HepG2 (cell line): ENCODE results near the gene TMEM187. TPM values are rescaled to one million over a fixed set of nuclear protein-coding genes. Genes with fewer than 3 reads are reported as not detected.

Experiments
- ATF7 ChIP-seq, 2 experiments: fragments of 450-650 bp in 1 of 2; sonication (generic) in 1 of 2; formaldehyde crosslinking in 1 of 2; IDR thresholded peaks; 2 replicates each; pipeline versions ENCODE4 v1.4.0 to v1.6.1; 2016 to 2020; ENCODE audit warnings: antibody characterized with exemption in 1 of 2, mild to moderate bottlenecking in 1 of 2, missing genetic modification reagents in 1 of 2
- CSRNP1 ChIP-seq: sonication (generic); formaldehyde crosslinking; IDR thresholded peaks from 2 replicates; pipeline ENCODE4 v1.8.1; 2023; ENCODE audit warnings: mild to moderate bottlenecking, missing genetic modification reagents
- GABPB1 ChIP-seq: IDR thresholded peaks from 2 replicates; pipeline ENCODE4 v1.6.1; 2016; ENCODE audit warnings: mild to moderate bottlenecking, missing genetic modification reagents, moderate library complexity, missing compliant biosample characterization
- HDAC2 ChIP-seq: sonication (generic); formaldehyde crosslinking; IDR thresholded peaks from 2 replicates; pipeline ENCODE4 v1.4.0; 2020; ENCODE audit warnings: missing genetic modification reagents
- HNRNPLL ChIP-seq: fragments of 200-400 bp; formaldehyde crosslinking; IDR thresholded peaks from 2 replicates; pipeline ENCODE4 v1.6.1; 2017; ENCODE audit warnings: mild to moderate bottlenecking, low read depth, low read length; ENCODE audit not compliant: poor library complexity, severe bottlenecking
- ISX ChIP-seq: sonication (generic); formaldehyde crosslinking; conservative IDR thresholded peaks from 2 replicates; pipeline ENCODE4 v1.5.0; 2020; ENCODE audit warnings: missing genetic modification reagents
- MEIS2 ChIP-seq: sonication (generic); formaldehyde crosslinking; IDR thresholded peaks from 2 replicates; pipeline ENCODE4 v1.9.0; 2021; ENCODE audit warnings: mild to moderate bottlenecking, missing genetic modification reagents
- MLXIP ChIP-seq: sonication (generic); formaldehyde crosslinking; IDR thresholded peaks from 2 replicates; pipeline ENCODE4 v1.9.0; 2021; ENCODE audit warnings: missing genetic modification reagents, borderline replicate concordance
- NRL ChIP-seq: sonication (generic); formaldehyde crosslinking; IDR thresholded peaks from 2 replicates; pipeline ENCODE4 v1.5.0; 2020; ENCODE audit warnings: missing genetic modification reagents, mild to moderate bottlenecking, moderate library complexity, borderline replicate concordance
- SAFB2 ChIP-seq: sonication (generic); formaldehyde crosslinking; IDR thresholded peaks from 2 replicates; pipeline ENCODE4 v1.5.1; 2020; ENCODE audit warnings: missing genetic modification reagents, low read depth, mild to moderate bottlenecking, borderline replicate concordance
- SIX1 ChIP-seq: sonication (generic); formaldehyde crosslinking; IDR thresholded peaks from 2 replicates; pipeline ENCODE4 v1.4.0; 2020; ENCODE audit warnings: missing genetic modification reagents, borderline replicate concordance
- SOX13 ChIP-seq, 3 experiments: fragments of 450-650 bp in 1 of 3; sonication (generic) in 1 of 3; formaldehyde crosslinking in 1 of 3; IDR thresholded peaks in 2 of 3; conservative IDR thresholded peaks in 1 of 3; 2 replicates each; pipeline versions ENCODE4 v1.5.0 to v1.6.1; 2016 to 2020; ENCODE audit warnings: antibody characterized with exemption in 1 of 3, mild to moderate bottlenecking in 1 of 3, missing compliant biosample characterization in 1 of 3, missing genetic modification reagents in 1 of 3, moderate library complexity in 1 of 3
- TAF1 ChIP-seq: sonication (generic); formaldehyde crosslinking; IDR thresholded peaks from 2 replicates; pipeline ENCODE4 v1.4.0; 2020; ENCODE audit warnings: missing genetic modification reagents
- TBX2 ChIP-seq: sonication (generic); formaldehyde crosslinking; IDR thresholded peaks from 2 replicates; pipeline ENCODE4 v1.5.0; 2020; ENCODE audit warnings: missing genetic modification reagents, mild to moderate bottlenecking, borderline replicate concordance
- ZBTB2 ChIP-seq: sonication (generic); formaldehyde crosslinking; IDR thresholded peaks from 2 replicates; pipeline ENCODE4 v1.8.0; 2022; ENCODE audit warnings: low read depth, missing genetic modification reagents
- ZKSCAN1 ChIP-seq: fragments of 150-350 bp; IDR thresholded peaks from 2 replicates; pipeline ENCODE4 v1.6.1; 2014; ENCODE audit warnings: low read length
- ZNF354B ChIP-seq: sonication (generic); formaldehyde crosslinking; IDR thresholded peaks from 2 replicates; pipeline ENCODE4 v1.8.0; 2022; ENCODE audit warnings: mild to moderate bottlenecking, missing genetic modification reagents
- ZNF362 ChIP-seq: sonication (generic); formaldehyde crosslinking; IDR thresholded peaks from 2 replicates; pipeline ENCODE4 v1.4.0; 2020; ENCODE audit warnings: missing genetic modification reagents, mild to moderate bottlenecking, borderline replicate concordance
- ZNF766 ChIP-seq: sonication (generic); formaldehyde crosslinking; IDR thresholded peaks from 2 replicates; pipeline ENCODE4 v1.5.0; 2020; ENCODE audit warnings: missing genetic modification reagents, borderline replicate concordance
- polyA plus RNA-seq, 8 experiments: library from polyadenylated mRNA; depleted of rRNA in 3 of 8; stranded (reverse) in 7 of 8; unstranded in 1 of 8; fragments of >200 nt; fragmentation: Illumina TruSeq in 4 of 8; extraction: Trizol in 4 of 8; gene quantifications; 2 replicates each; pipeline versions ENCODE4 v1.2.1 to v1.2.3, GENCODE V29; 2011 to 2016; ENCODE audit warnings: low read depth in 4 of 8, missing spikeins in 1 of 8, mixed read lengths in 1 of 8; ENCODE audit not compliant: insufficient read depth in 1 of 8
- total RNA-seq, 5 experiments: library from RNA; depleted of rRNA; stranded (reverse); fragments of >200 nt; fragmentation: Illumina TruSeq; extraction: Trizol; gene quantifications; 2 replicates each; pipeline ENCODE4 v1.2.3, GENCODE V29; 2016; ENCODE audit warnings: low read depth in 1 of 5

The TMEM187 gene
- total and polyA plus RNA-seq, 2 of the 13 experiments (the other 11 are each of a cell fraction or from before 2014, with no cell fraction given), result 2.2 to 6.2 TPM

- TF ChIP-seq SAFB2 (CRISPR knock-in tag), result peak; percentile 67; the same call in 1 of the 2 replicates
- no peak for TF ChIP-seq ZNF362
- TF ChIP-seq ISX (CRISPR knock-in tag), result no peak
- TF ChIP-seq CSRNP1 (CRISPR knock-in tag), result no peak
- TF ChIP-seq ZBTB2 (CRISPR knock-in tag), result peak; percentile 43
- peak; percentile 13 for TF ChIP-seq HNRNPLL
- no peak for TF ChIP-seq MEIS2 (CRISPR knock-in tag)
- peak; percentile 22 for TF ChIP-seq TBX2 (CRISPR knock-in tag)
- TF ChIP-seq HDAC2, result no peak
- no peak for TF ChIP-seq ZKSCAN1
- TF ChIP-seq NRL (CRISPR knock-in tag), result no peak
- TF ChIP-seq SOX13 (IDR thresholded peaks at IDR 0.05), result no peak
- no peak for TF ChIP-seq SOX13 (CRISPR knock-in tag; conservative IDR thresholded peaks at IDR 0.05 in 1 of 2, IDR thresholded peaks at IDR 0.05 in 1 of 2)
- peak; percentile 64 for TF ChIP-seq GABPB1 (CRISPR knock-in tag)
- no peak for TF ChIP-seq SIX1 (CRISPR knock-in tag)
- peak; percentile 84 for TF ChIP-seq TAF1 (CRISPR knock-in tag)
- TF ChIP-seq ZNF766 (CRISPR knock-in tag), result peak; percentile 54; the same call in 1 of the 2 replicates
- peak; percentile 95 for TF ChIP-seq ATF7 (IDR thresholded peaks at IDR 0.05)
- peak; percentile 80 for TF ChIP-seq ATF7 (CRISPR knock-in tag; IDR thresholded peaks at IDR 0.05)
- TF ChIP-seq MLXIP (CRISPR knock-in tag), result no peak
- TF ChIP-seq ZNF354B (CRISPR knock-in tag), result no peak
These were observed 845 bp upstream of the TMEM187 start, which contains the start of gene HCFC1 (continued) for GRCh38 chrX:153971450-153972367.
